BLaER1 treated with 17β-estradiol and CSF1 and Interleukin-3, amounts not matched to agents 10 nM and 100 nM (cell line): ENCODE measurements around the gene ASXL2.
A peak's percentile ranks its signal among the peaks of the same experiment; 100 is the strongest.
"Not testable (repeated sequence)": the region's sequence is repeated elsewhere in the genome, so short reads cannot be mapped to it uniquely, and the experiment has no call there.

Experiments used
- H3K27ac ChIP-seq, 11 experiments: shearing (Covaris generic); formaldehyde crosslinking; 2 replicates each; pipeline ENCODE4 v1.8.1; 2022
- H3K27me3 ChIP-seq, 11 experiments: shearing (Covaris generic); formaldehyde crosslinking; 2 replicates each; pipeline ENCODE4 v1.8.1; 2022
- H3K36me3 ChIP-seq, 11 experiments: shearing (Covaris generic); formaldehyde crosslinking; 2 replicates each; pipeline ENCODE4 v1.8.1; 2022
- H3K4me1 ChIP-seq, 10 experiments: shearing (Covaris generic); formaldehyde crosslinking; 2 replicates each; pipeline ENCODE4 v1.8.1; 2022
- H3K4me2 ChIP-seq, 11 experiments: shearing (Covaris generic); formaldehyde crosslinking; 2 replicates each; pipeline ENCODE4 v1.8.1; 2022
- H3K4me3 ChIP-seq, 10 experiments: shearing (Covaris generic); formaldehyde crosslinking; 2 replicates each; pipeline ENCODE4 v1.8.1; 2022
- H3K9ac ChIP-seq, 11 experiments: shearing (Covaris generic); formaldehyde crosslinking; 2 replicates each; pipeline ENCODE4 v1.8.1; 2022
- H3K9me3 ChIP-seq, 11 experiments: shearing (Covaris generic); formaldehyde crosslinking; replicated peaks in 1 of 11; 2 replicates each; pipeline ENCODE4 v1.8.1; 2022
- H4K20me1 ChIP-seq, 11 experiments: shearing (Covaris generic); formaldehyde crosslinking; 2 replicates each; pipeline ENCODE4 v1.8.1; 2022
- Cebpa-rat ChIP-seq, 11 experiments: shearing (Covaris generic); IDR thresholded peaks; 2 replicates each; pipeline ENCODE4 v1.8.1; 2022

Gene ASXL2

GRCh38 chr2:25707927-25708590 lies 170.2 kb downstream of the ASXL2 start:
- H3K9me3 ChIP-seq: peaks cover 0 to 10% (median 0%) of the 10 kb centered on the region in 11 experiments; a peak in 7 of 22 replicates
- H3K4me3 ChIP-seq: no peak overlapping the region
- H3K36me3 ChIP-seq: no peaks in the 10 kb centered on the region
- no peak for TF ChIP-seq Cebpa-rat (IDR thresholded peaks at IDR 0.05)
- no peak overlapping the region for H3K27ac ChIP-seq
- H3K27me3 ChIP-seq: no peaks in the 10 kb centered on the region
- peaks cover 0 to 7% (median 0%) of the 10 kb centered on the region in 10 experiments; a peak in 5 of 20 replicates for H3K4me1 ChIP-seq
- H3K9ac ChIP-seq: no peak overlapping the region
- no peak overlapping the region for H3K4me2 ChIP-seq
- no peaks in the 10 kb centered on the region for H4K20me1 ChIP-seq

- not testable (repeated sequence) for H3K9ac ChIP-seq, H3K4me2 ChIP-seq, H3K4me1 ChIP-seq, H3K9me3 ChIP-seq, H3K27ac ChIP-seq, H3K4me3 ChIP-seq, H3K36me3 ChIP-seq, H4K20me1 ChIP-seq, H3K27me3 ChIP-seq
Measured at GRCh38 chr2:25705575-25705974, 172.7 kb downstream of the ASXL2 start.

GRCh38 chr2:25701801-25702200 lies 176.5 kb downstream of the ASXL2 start:
- H3K9me3 ChIP-seq: peaks cover 0 to 10% (median 0%) of the 10 kb centered on the region in 11 experiments; a peak in 7 of 22 replicates
- peaks cover 0 to 10% (median 0%) of the 10 kb centered on the region in 10 experiments; a peak in 5 of 20 replicates for H3K4me1 ChIP-seq
- no peaks in the 10 kb centered on the region for H3K36me3 ChIP-seq
- H3K9ac ChIP-seq: no peak overlapping the region
- TF ChIP-seq Cebpa-rat (IDR thresholded peaks at IDR 0.05): no peak
- no peak overlapping the region for H3K4me2 ChIP-seq
- no peak overlapping the region for H3K4me3 ChIP-seq
- H3K27ac ChIP-seq: no peak overlapping the region
- H4K20me1 ChIP-seq: no peaks in the 10 kb centered on the region
- H3K27me3 ChIP-seq: no peaks in the 10 kb centered on the region

GRCh38 chr2:25700221-25700660 lies 178.0 kb downstream of the ASXL2 start:
- Histone ChIP-seq H3K27ac (no peak overlapping the region), H3K4me2 (no peak overlapping the region), H4K20me1 (no peaks in the 10 kb centered on the region), H3K9me3 (peaks cover 0 to 8% (median 0%) of the 10 kb centered on the region in 11 experiments; a peak in 5 of 22 replicates), H3K4me3 (no peak overlapping the region), H3K9ac (no peak overlapping the region), H3K27me3 (no peaks in the 10 kb centered on the region), H3K36me3 (no peaks in the 10 kb centered on the region), H3K4me1 (peaks cover 0 to 10% (median 0%) of the 10 kb centered on the region in 10 experiments; a peak in 5 of 20 replicates)
- TF ChIP-seq Cebpa-rat (IDR thresholded peaks at IDR 0.05): no peak

GRCh38 chr2:25699216-25699615 lies 179.1 kb downstream of the ASXL2 start:
- no peak overlapping the region for H3K4me3 ChIP-seq
- TF ChIP-seq Cebpa-rat (IDR thresholded peaks at IDR 0.05): no peak
- peaks cover 0 to 10% (median 0%) of the 10 kb centered on the region in 10 experiments; a peak in 5 of 20 replicates for H3K4me1 ChIP-seq
- no peaks in the 10 kb centered on the region for H3K9me3 ChIP-seq
- H3K9ac ChIP-seq: no peak overlapping the region
- H4K20me1 ChIP-seq: no peaks in the 10 kb centered on the region
- H3K27ac ChIP-seq: no peak overlapping the region
- H3K36me3 ChIP-seq: no peaks in the 10 kb centered on the region
- peak overlapping the region in 3 of 11 experiments; percentile 6 to 21 (median 9); a peak in 2 of 22 replicates for H3K4me2 ChIP-seq
- H3K27me3 ChIP-seq: no peaks in the 10 kb centered on the region

GRCh38 chr2:25698752-25699151 lies 179.5 kb downstream of the ASXL2 start:
- Histone ChIP-seq H3K4me2 (peak overlapping the region in 3 of 11 experiments; percentile 6 to 21 (median 9); a peak in 2 of 22 replicates), H3K4me1 (peaks cover 0 to 10% (median 0%) of the 10 kb centered on the region in 10 experiments; a peak in 5 of 20 replicates), H3K27ac (no peak overlapping the region), H3K9ac (no peak overlapping the region), H3K36me3 (no peaks in the 10 kb centered on the region), H3K9me3 (no peaks in the 10 kb centered on the region), H3K27me3 (no peaks in the 10 kb centered on the region), H3K4me3 (no peak overlapping the region), H4K20me1 (no peaks in the 10 kb centered on the region)
- TF ChIP-seq Cebpa-rat (IDR thresholded peaks at IDR 0.05): no peak

- no peak overlapping the region for H3K27ac ChIP-seq
- no peaks in the 10 kb centered on the region for H4K20me1 ChIP-seq
- H3K4me1 ChIP-seq: peaks cover 0 to 10% (median 0%) of the 10 kb centered on the region in 10 experiments; a peak in 5 of 20 replicates
- no peak for TF ChIP-seq Cebpa-rat (IDR thresholded peaks at IDR 0.05)
- H3K4me3 ChIP-seq: no peak overlapping the region
- no peaks in the 10 kb centered on the region for H3K36me3 ChIP-seq
- H3K27me3 ChIP-seq: no peaks in the 10 kb centered on the region
- no peak overlapping the region for H3K4me2 ChIP-seq
- no peak overlapping the region for H3K9ac ChIP-seq
- no peaks in the 10 kb centered on the region for H3K9me3 ChIP-seq
Measured at GRCh38 chr2:25697559-25698341, 180.5 kb downstream of the ASXL2 start.

GRCh38 chr2:25692737-25693445 lies 185.4 kb downstream of the ASXL2 start:
- Histone ChIP-seq H3K4me1 (no peaks in the 10 kb centered on the region), H3K27me3 (no peaks in the 10 kb centered on the region), H4K20me1 (no peaks in the 10 kb centered on the region), H3K4me2 (no peak overlapping the region), H3K36me3 (no peaks in the 10 kb centered on the region), H3K27ac (no peak overlapping the region), H3K9me3 (no peaks in the 10 kb centered on the region), H3K4me3 (no peak overlapping the region), H3K9ac (no peak overlapping the region)
- TF ChIP-seq Cebpa-rat (IDR thresholded peaks at IDR 0.05): no peak

- Histone ChIP-seq H4K20me1 (no peaks in the 10 kb centered on the region), H3K4me3 (no peak overlapping the region), H3K36me3 (no peaks in the 10 kb centered on the region), H3K9ac (no peak overlapping the region), H3K4me2 (no peak overlapping the region), H3K27ac (no peak overlapping the region), H3K27me3 (no peaks in the 10 kb centered on the region), H3K4me1 (no peaks in the 10 kb centered on the region), H3K9me3 (no peaks in the 10 kb centered on the region)
- TF ChIP-seq Cebpa-rat (IDR thresholded peaks at IDR 0.05): no peak
Measured at GRCh38 chr2:25692143-25692542, 186.1 kb downstream of the ASXL2 start.
